Loucy (cell line): Measurements from ENCODE around the gene L3MBTL3.

ENCODE experiments used
- H2AFZ ChIP-seq: fragments of 200-600 bp; sonication (generic); 2 replicates; pipeline ENCODE4 v1.6.0; 2016; ENCODE audit warnings: antibody characterized with exemption, mild to moderate bottlenecking, low read length, moderate library complexity
- H3F3A ChIP-seq: fragments of 200-600 bp; 2 replicates; pipeline ENCODE4 v1.6.0; 2016; ENCODE audit warnings: antibody characterized with exemption, low read depth, mild to moderate bottlenecking
- H3K27me3 ChIP-seq: fragments of 200-600 bp; sonication (generic); 2 replicates; pipeline ENCODE4 v1.6.1; 2014; ENCODE audit warnings: low read length, mild to moderate bottlenecking; ENCODE audit not compliant: insufficient read depth, poor library complexity, severe bottlenecking
- H3K36me3 ChIP-seq: fragments of 200-600 bp; sonication (generic); 2 replicates; pipeline ENCODE4 v1.6.1; 2016; ENCODE audit warnings: low read length; ENCODE audit not compliant: insufficient read depth
- H3K4me1 ChIP-seq: fragments of 200-600 bp; sonication (generic); 2 replicates; pipeline ENCODE4 v1.5.1; 2014; ENCODE audit warnings: low read length, mild to moderate bottlenecking; ENCODE audit not compliant: insufficient read depth, poor library complexity, severe bottlenecking
- H3K4me2 ChIP-seq: fragments of 200-600 bp; sonication (generic); 2 replicates; pipeline ENCODE4 v1.6.0; 2014; ENCODE audit warnings: antibody characterized with exemption, low read length, low read depth, mild to moderate bottlenecking; ENCODE audit not compliant: poor library complexity, severe bottlenecking
- H3K4me3 ChIP-seq: fragments of 200-600 bp; sonication (generic); 2 replicates; pipeline ENCODE4 v1.5.1; 2014; ENCODE audit warnings: low read length, mild to moderate bottlenecking, mixed read lengths; ENCODE audit not compliant: poor library complexity, severe bottlenecking
- H3K79me2 ChIP-seq: fragments of 200-600 bp; sonication (generic); 2 replicates; pipeline ENCODE4 v1.6.1; 2014; ENCODE audit warnings: low read length; ENCODE audit not compliant: insufficient read depth
- H3K9ac ChIP-seq: fragments of 200-600 bp; sonication (generic); 2 replicates; pipeline ENCODE4 v1.6.0; 2014; ENCODE audit warnings: mild to moderate bottlenecking, low read depth, low read length, moderate library complexity; ENCODE audit not compliant: poor library complexity, severe bottlenecking
- H3K9me2 ChIP-seq: fragments of 200-600 bp; sonication (generic); replicated peaks from 2 replicates; pipeline ENCODE4 v1.6.1; 2016; ENCODE audit warnings: low read depth, low read length, mixed read lengths
- H3K9me3 ChIP-seq: fragments of 200-600 bp; sonication (generic); 2 replicates; pipeline ENCODE4 v1.6.1; 2014; ENCODE audit warnings: mild to moderate bottlenecking, antibody characterized with exemption, low read length, low read depth; ENCODE audit not compliant: insufficient read depth
- H4K20me1 ChIP-seq: fragments of 200-600 bp; sonication (generic); 2 replicates; pipeline ENCODE4 v1.6.0; 2014; ENCODE audit warnings: antibody characterized with exemption, low read length, mild to moderate bottlenecking; ENCODE audit not compliant: insufficient read depth, poor library complexity, severe bottlenecking
- EZH2phosphoT487 ChIP-seq: fragments of 200-600 bp; IDR thresholded peaks from 2 replicates; pipeline ENCODE4 v1.6.1; 2018; ENCODE audit warnings: antibody characterized with exemption, mild to moderate bottlenecking, moderate library complexity, borderline replicate concordance
- TF ChIP-seq, protein P1 (sequence below): fragments of 200-600 bp; sonication (generic); conservative IDR thresholded peaks from 2 replicates; pipeline ENCODE4 v1.5.1; 2014; ENCODE audit warnings: mild to moderate bottlenecking, antibody characterized with exemption, low read length

The L3MBTL3 gene

DNA sequence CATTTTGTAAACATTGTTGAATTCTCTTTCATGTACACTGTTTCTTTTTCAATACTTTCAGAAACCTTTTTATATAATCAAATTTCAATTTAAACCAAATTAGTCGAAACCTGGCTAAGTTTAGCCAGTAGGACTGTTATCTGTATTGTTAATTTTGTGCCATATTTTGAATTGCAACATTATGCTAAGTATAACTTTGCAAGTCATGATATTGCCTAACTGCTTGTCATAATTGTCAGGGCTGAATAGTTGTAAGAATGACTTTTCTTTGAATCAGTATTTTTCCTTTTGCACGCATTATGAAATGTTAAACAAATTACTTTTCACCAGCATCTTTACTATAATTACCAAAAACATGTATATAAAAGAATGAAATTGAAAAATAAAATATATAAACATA lies 121.7 kb downstream of the L3MBTL3 start:
- Histone ChIP-seq H3K79me2 (no peaks in the 10 kb centered on the region), H3K9me3 (no peaks in the 10 kb centered on the region), H3K9ac (no peak overlapping the region), H3K9me2 (no peaks in the 10 kb centered on the region), H3K4me2 (no peak overlapping the region), H3K4me1 (no peaks in the 10 kb centered on the region), H3K4me3 (no peak overlapping the region), H4K20me1 (no peaks in the 10 kb centered on the region), H2AFZ (no peak overlapping the region), H3K36me3 (peaks cover 13% of the 10 kb centered on the region; the same call in 1 of the 2 replicates), H3F3A (no peaks in the 10 kb centered on the region), H3K27me3 (no peaks in the 10 kb centered on the region)
- TF ChIP-seq EZH2phosphoT487: no peak
- TF ChIP-seq, protein P1, sequence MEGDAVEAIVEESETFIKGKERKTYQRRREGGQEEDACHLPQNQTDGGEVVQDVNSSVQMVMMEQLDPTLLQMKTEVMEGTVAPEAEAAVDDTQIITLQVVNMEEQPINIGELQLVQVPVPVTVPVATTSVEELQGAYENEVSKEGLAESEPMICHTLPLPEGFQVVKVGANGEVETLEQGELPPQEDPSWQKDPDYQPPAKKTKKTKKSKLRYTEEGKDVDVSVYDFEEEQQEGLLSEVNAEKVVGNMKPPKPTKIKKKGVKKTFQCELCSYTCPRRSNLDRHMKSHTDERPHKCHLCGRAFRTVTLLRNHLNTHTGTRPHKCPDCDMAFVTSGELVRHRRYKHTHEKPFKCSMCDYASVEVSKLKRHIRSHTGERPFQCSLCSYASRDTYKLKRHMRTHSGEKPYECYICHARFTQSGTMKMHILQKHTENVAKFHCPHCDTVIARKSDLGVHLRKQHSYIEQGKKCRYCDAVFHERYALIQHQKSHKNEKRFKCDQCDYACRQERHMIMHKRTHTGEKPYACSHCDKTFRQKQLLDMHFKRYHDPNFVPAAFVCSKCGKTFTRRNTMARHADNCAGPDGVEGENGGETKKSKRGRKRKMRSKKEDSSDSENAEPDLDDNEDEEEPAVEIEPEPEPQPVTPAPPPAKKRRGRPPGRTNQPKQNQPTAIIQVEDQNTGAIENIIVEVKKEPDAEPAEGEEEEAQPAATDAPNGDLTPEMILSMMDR: no peak

DNA sequence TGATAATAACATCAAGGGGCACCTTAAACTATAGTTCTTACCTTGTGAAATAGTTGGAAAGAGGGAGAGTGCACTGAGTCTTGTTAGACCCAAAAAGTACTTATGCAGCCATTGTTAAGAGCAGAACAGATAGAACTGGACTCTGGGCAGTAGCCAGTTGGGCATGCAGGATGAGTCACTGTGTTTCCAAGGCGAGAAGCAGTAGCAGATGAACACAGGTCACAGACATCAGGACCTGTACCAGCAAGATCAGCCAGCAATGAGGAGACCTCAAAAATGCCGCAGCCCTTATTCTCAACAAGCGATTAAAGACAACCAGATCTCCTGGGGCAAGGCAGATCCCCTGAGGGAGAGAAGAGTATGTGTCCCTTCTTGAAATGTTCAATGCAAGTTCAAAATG lies 125.3 kb downstream of the L3MBTL3 start:
- Histone ChIP-seq H3K9me3 (no peaks in the 10 kb centered on the region), H3K27me3 (no peaks in the 10 kb centered on the region), H3K4me3 (no peak overlapping the region), H3K9ac (no peak overlapping the region), H3K79me2 (no peaks in the 10 kb centered on the region), H3K4me2 (no peak overlapping the region), H3F3A (no peaks in the 10 kb centered on the region), H4K20me1 (no peaks in the 10 kb centered on the region), H3K36me3 (0 out of 2 replicates have a peak, but pooled peaks cover 4% of the 10 kb centered on the region), H2AFZ (no peak overlapping the region), H3K9me2 (no peaks in the 10 kb centered on the region), H3K4me1 (no peaks in the 10 kb centered on the region)
- TF ChIP-seq, protein P1: no peak
- no peak for TF ChIP-seq EZH2phosphoT487

DNA sequence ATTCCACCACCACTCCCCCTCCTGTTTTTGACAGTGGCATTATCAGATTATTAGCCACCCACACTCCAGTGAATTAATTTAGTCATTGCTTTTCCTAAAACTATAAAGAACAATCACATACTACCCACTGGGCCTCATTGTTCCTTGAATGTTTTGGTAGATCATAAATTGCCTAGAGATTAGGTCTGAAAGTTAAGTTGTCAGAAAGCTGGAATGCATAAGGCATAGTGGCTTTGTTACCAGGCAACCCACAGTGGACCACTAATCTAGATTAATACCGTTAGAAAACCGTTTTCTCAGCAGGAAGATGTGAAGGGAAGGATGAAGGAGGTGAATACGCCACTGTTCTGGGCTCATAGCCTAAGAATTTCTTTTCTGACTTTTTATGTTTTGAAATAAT lies 128.7 kb downstream of the L3MBTL3 start:
- no peaks in the 10 kb centered on the region for H3K27me3 ChIP-seq
- no peaks in the 10 kb centered on the region for H3K9me3 ChIP-seq
- H3K79me2 ChIP-seq: no peaks in the 10 kb centered on the region
- no peaks in the 10 kb centered on the region for H4K20me1 ChIP-seq
- no peak overlapping the region for H3K4me2 ChIP-seq
- TF ChIP-seq, protein P1: no peak
- TF ChIP-seq EZH2phosphoT487: no peak
- H3K4me3 ChIP-seq: no peak overlapping the region
- H3F3A ChIP-seq: no peaks in the 10 kb centered on the region
- H3K4me1 ChIP-seq: no peaks in the 10 kb centered on the region
- H2AFZ ChIP-seq: no peak overlapping the region
- H3K9me2 ChIP-seq: no peaks in the 10 kb centered on the region
- no peak overlapping the region for H3K9ac ChIP-seq
- H3K36me3 ChIP-seq: no peaks in the 10 kb centered on the region
